Ectodermal cell (in vitro differentiated cells): Measurements from ENCODE around the gene CACNA1H.

Source experiments
- H3K27ac ChIP-seq: 2 replicates; pipeline ENCODE4 v1.7.0; 2013; ENCODE audit warnings: mild to moderate bottlenecking, low read depth, low read length; ENCODE audit not compliant: insufficient read depth, poor library complexity, severe bottlenecking
- H3K27me3 ChIP-seq: 2 replicates; pipeline ENCODE4 v1.7.0; 2013; ENCODE audit warnings: mild to moderate bottlenecking, low read length; ENCODE audit not compliant: insufficient read depth, control insufficient read depth, poor library complexity, severe bottlenecking
- H3K36me3 ChIP-seq: one replicate; pipeline ENCODE4 v1.7.0; 2013; ENCODE audit warnings: low read length; ENCODE audit not compliant: control insufficient read depth, insufficient read depth
- H3K4me1 ChIP-seq: one replicate; pipeline ENCODE4 v1.7.0; 2013; ENCODE audit warnings: low read length; ENCODE audit not compliant: control insufficient read depth, insufficient read depth
- H3K4me3 ChIP-seq: 2 replicates; pipeline ENCODE4 v1.7.0; 2013; ENCODE audit warnings: low read depth, low read length, control low read depth; ENCODE audit not compliant: insufficient read depth
- H3K9me3 ChIP-seq: 2 replicates; pipeline ENCODE4 v1.7.0; 2013; ENCODE audit warnings: mild to moderate bottlenecking, low read length, moderate library complexity; ENCODE audit not compliant: control insufficient read depth
- WGBS, 2 experiments: methylation state at CpG; one replicate each; pipeline ENCODE4 v1.1.7; 2013; ENCODE audit warnings: missing lambda C conversion rate in 2 of 2; 5-methylcytosine and 5-hydroxymethylcytosine counted together

CACNA1H gene

GRCh38 chr16:1211451-1212268, 58.8 kb downstream of the CACNA1H start:
- H3K4me3 ChIP-seq: no peak overlapping the region
- no peaks in the 10 kb centered on the region for H3K27me3 ChIP-seq
- H3K27ac ChIP-seq: no peak overlapping the region
- no peaks in the 10 kb centered on the region for H3K4me1 ChIP-seq
- H3K36me3 ChIP-seq: peaks cover 18% of the 10 kb centered on the region
- H3K9me3 ChIP-seq: no peaks in the 10 kb centered on the region
- WGBS, 2 experiments: 96 to 97% methylated on average over 65 of the region's 65 CpGs

GRCh38 chr16:1212616-1213194, 59.8 kb downstream of the CACNA1H start:
- WGBS, 2 experiments: 96 to 97% methylated on average over 40 of the region's 40 CpGs
- Histone ChIP-seq H3K27me3 (no peaks in the 10 kb centered on the region), H3K9me3 (no peaks in the 10 kb centered on the region), H3K4me1 (no peaks in the 10 kb centered on the region), H3K4me3 (no peak overlapping the region), H3K36me3 (peaks cover 18% of the 10 kb centered on the region), H3K27ac (no peak overlapping the region)

- no peaks in the 10 kb centered on the region for H3K9me3 ChIP-seq
- no peak overlapping the region for H3K27ac ChIP-seq
- no peak overlapping the region for H3K4me3 ChIP-seq
- no peaks in the 10 kb centered on the region for H3K27me3 ChIP-seq
- H3K4me1 ChIP-seq: no peaks in the 10 kb centered on the region
- 95 to 96% methylated on average over 8 of the region's 8 CpGs for WGBS, 2 experiments
- H3K36me3 ChIP-seq: peaks cover 18% of the 10 kb centered on the region
Observed at GRCh38 chr16:1213231-1213630, 60.3 kb downstream of the CACNA1H start.

GRCh38 chr16:1213796-1214372, 61.0 kb downstream of the CACNA1H start:
- 93% methylated on average over 25 of the region's 25 CpGs for WGBS, 2 experiments
- Histone ChIP-seq H3K9me3 (no peaks in the 10 kb centered on the region), H3K27ac (no peak overlapping the region), H3K27me3 (no peaks in the 10 kb centered on the region), H3K4me1 (no peaks in the 10 kb centered on the region), H3K4me3 (no peak overlapping the region), H3K36me3 (peaks cover 18% of the 10 kb centered on the region)

GRCh38 chr16:1214719-1215118, 61.8 kb downstream of the CACNA1H start:
- Histone ChIP-seq H3K4me1 (no peaks in the 10 kb centered on the region), H3K27ac (no peak overlapping the region), H3K9me3 (no peaks in the 10 kb centered on the region), H3K27me3 (no peaks in the 10 kb centered on the region), H3K4me3 (no peak overlapping the region), H3K36me3 (peaks cover 18% of the 10 kb centered on the region)
- 94 to 96% methylated on average over 16 of the region's 16 CpGs for WGBS, 2 experiments

GRCh38 chr16:1215574-1216295, 62.8 kb downstream of the CACNA1H start:
- 92 to 93% methylated on average over 32 of the region's 32 CpGs for WGBS, 2 experiments
- Histone ChIP-seq H3K4me1 (no peaks in the 10 kb centered on the region), H3K27me3 (no peaks in the 10 kb centered on the region), H3K4me3 (no peak overlapping the region), H3K36me3 (peaks cover 18% of the 10 kb centered on the region), H3K27ac (no peak overlapping the region), H3K9me3 (no peaks in the 10 kb centered on the region)

- no peaks in the 10 kb centered on the region for H3K4me1 ChIP-seq
- no peaks in the 10 kb centered on the region for H3K9me3 ChIP-seq
- peaks cover 18% of the 10 kb centered on the region for H3K36me3 ChIP-seq
- no peaks in the 10 kb centered on the region for H3K27me3 ChIP-seq
- no peak overlapping the region for H3K27ac ChIP-seq
- WGBS, 2 experiments: 90% methylated on average over 12 of the region's 12 CpGs
- no peak overlapping the region for H3K4me3 ChIP-seq
Observed at GRCh38 chr16:1216296-1216619, 63.4 kb downstream of the CACNA1H start.

GRCh38 chr16:1216681-1217400, 63.9 kb downstream of the CACNA1H start:
- no peaks in the 10 kb centered on the region for H3K9me3 ChIP-seq
- no peaks in the 10 kb centered on the region for H3K4me1 ChIP-seq
- H3K4me3 ChIP-seq: no peak overlapping the region
- no peaks in the 10 kb centered on the region for H3K27me3 ChIP-seq
- peaks cover 18% of the 10 kb centered on the region for H3K36me3 ChIP-seq
- 96 to 97% methylated on average over 32 of the region's 32 CpGs for WGBS, 2 experiments
- H3K27ac ChIP-seq: no peak overlapping the region

GRCh38 chr16:1217526-1217925, 64.6 kb downstream of the CACNA1H start:
- Histone ChIP-seq H3K4me1 (no peaks in the 10 kb centered on the region), H3K27ac (no peak overlapping the region), H3K9me3 (no peaks in the 10 kb centered on the region), H3K36me3 (peaks cover 18% of the 10 kb centered on the region), H3K27me3 (no peaks in the 10 kb centered on the region), H3K4me3 (no peak overlapping the region)
- 94% methylated on average over 24 of the region's 24 CpGs for WGBS, 2 experiments
